GM12874 (cell line): ENCODE measurements around the gene PRR23B.
A peak's percentile ranks its signal among the peaks of the same experiment; 100 is the strongest.

ENCODE experiments used
- CTCF ChIP-seq: IDR thresholded peaks from 2 replicates; pipeline ENCODE4 v1.5.1; 2011; ENCODE audit warnings: low read depth, mild to moderate bottlenecking, control low read depth, low read length, moderate library complexity; ENCODE audit not compliant: insufficient read depth

The PRR23B gene

GRCh38 chr3:139020868-139021234 lies at the start of gene PRR23B:
Gene PRR23B (minus strand): TSS chr3:139020926. CDS start chr3:139020661, 265 bp downstream.
- TF ChIP-seq CTCF, result 0 out of 2 replicates have a peak, but pooled peaks have one; percentile 15

- no peak for TF ChIP-seq CTCF
Measured at GRCh38 chr3:139062918-139063317, 42.2 kb upstream of the PRR23B start.

- no peak for TF ChIP-seq CTCF
Measured at GRCh38 chr3:139052802-139053600, 32.3 kb upstream of the PRR23B start.

GRCh38 chr3:139044366-139045210 lies 23.9 kb upstream of the PRR23B start, which contains the start of gene PRR23C:
Gene PRR23C (minus strand): TSS chr3:139044892. CDS start chr3:139044620, 272 bp downstream.
- peak; percentile 12; the same call in 1 of the 2 replicates for TF ChIP-seq CTCF

GRCh38 chr3:139043554-139044365 lies 23.0 kb upstream of the PRR23B start:
- no peak for TF ChIP-seq CTCF

GRCh38 chr3:139037478-139037877 lies 16.8 kb upstream of the PRR23B start:
- TF ChIP-seq CTCF, result no peak
